ENCODE results near the gene OR10H1.
"Not testable (repeated sequence)": the region's sequence is repeated elsewhere in the genome, so short reads cannot be mapped to it uniquely, and the experiment has no call there.

The OR10H1 gene

GRCh38 chr19:15828611-15829305, 13.3 kb upstream of the OR10H1 start:
- not testable (repeated sequence) for DNase-seq (ENCODE audit: low read depth in 2 of 2)

- DNase-seq (ENCODE audit: low read depth in 2 of 2): no peak
Measured at GRCh38 chr19:15828121-15828610, 12.7 kb upstream of the OR10H1 start.

DNA sequence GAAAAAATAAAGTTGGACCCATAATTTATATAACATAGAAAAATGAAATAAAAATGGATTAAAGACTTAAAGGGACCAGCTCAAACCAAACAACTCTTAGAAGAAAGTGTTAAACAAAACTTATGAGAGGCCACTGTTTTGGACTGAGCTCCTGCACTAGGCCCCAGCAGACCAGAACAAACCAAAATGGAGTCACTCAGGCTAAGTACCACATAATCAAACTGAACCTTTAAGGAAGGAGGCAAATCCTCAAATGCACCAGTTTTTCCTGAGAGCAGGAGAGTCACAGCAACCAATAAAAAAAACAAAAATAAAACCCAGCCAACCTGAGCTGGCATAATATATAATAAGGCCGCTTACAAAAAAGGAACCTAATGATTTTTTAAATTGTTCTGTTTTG, 10.3 kb upstream of the OR10H1 start:
- DNase-seq (ENCODE audit: low read depth in 2 of 2): no peak

- no peak for DNase-seq (ENCODE audit: low read depth in 2 of 2)
Measured at GRCh38 chr19:15820646-15821045, 5.2 kb upstream of the OR10H1 start.

- DNase-seq (ENCODE audit: low read depth in 2 of 2): no peak
Measured at GRCh38 chr19:15813916-15814315, 1.5 kb downstream of the OR10H1 start.

- no peak for DNase-seq (ENCODE audit: low read depth in 2 of 2)
Measured at GRCh38 chr19:15812060-15812722, 3.3 kb downstream of the OR10H1 start.

GRCh38 chr19:15811476-15811875, 4.0 kb downstream of the OR10H1 start:
- no peak for DNase-seq (ENCODE audit: low read depth in 2 of 2)

GRCh38 chr19:15810335-15810734, 5.1 kb downstream of the OR10H1 start:
- DNase-seq (ENCODE audit: low read depth in 2 of 2): no peak

DNA sequence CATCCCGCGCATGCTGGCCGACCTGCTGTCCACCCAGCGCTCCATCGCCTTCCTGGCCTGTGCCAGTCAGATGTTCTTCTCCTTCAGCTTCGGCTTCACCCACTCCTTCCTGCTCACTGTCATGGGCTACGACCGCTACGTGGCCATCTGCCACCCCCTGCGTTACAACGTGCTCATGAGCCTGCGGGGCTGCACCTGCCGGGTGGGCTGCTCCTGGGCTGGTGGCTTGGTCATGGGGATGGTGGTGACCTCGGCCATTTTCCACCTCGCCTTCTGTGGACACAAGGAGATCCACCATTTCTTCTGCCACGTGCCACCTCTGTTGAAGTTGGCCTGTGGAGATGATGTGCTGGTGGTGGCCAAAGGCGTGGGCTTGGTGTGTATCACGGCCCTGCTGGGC, 21.2 kb downstream of the OR10H1 start:
- DNase-seq (ENCODE audit: low read depth in 2 of 2): not testable (repeated sequence)

DNA sequence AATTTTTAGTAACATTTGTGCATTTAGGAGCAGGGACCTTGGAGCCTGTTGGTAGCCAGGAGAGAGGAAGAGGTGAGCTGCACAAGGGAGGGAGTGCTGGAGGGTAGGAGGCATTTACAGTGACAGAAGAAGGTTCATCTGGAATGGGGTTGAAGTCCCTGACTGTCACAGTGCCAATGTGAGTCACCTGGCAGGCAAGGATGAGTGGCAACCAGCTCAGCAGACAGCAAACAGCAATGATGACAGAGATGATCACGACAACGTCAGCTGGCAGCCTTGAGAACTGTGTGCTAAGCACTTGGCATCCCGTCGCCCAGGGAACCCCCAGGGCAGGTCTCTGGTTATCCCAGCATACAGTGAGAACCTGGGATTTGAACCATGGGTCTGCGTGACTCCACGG, 25.4 kb downstream of the OR10H1 start:
- no peak for DNase-seq (ENCODE audit: low read depth in 2 of 2)

DNA sequence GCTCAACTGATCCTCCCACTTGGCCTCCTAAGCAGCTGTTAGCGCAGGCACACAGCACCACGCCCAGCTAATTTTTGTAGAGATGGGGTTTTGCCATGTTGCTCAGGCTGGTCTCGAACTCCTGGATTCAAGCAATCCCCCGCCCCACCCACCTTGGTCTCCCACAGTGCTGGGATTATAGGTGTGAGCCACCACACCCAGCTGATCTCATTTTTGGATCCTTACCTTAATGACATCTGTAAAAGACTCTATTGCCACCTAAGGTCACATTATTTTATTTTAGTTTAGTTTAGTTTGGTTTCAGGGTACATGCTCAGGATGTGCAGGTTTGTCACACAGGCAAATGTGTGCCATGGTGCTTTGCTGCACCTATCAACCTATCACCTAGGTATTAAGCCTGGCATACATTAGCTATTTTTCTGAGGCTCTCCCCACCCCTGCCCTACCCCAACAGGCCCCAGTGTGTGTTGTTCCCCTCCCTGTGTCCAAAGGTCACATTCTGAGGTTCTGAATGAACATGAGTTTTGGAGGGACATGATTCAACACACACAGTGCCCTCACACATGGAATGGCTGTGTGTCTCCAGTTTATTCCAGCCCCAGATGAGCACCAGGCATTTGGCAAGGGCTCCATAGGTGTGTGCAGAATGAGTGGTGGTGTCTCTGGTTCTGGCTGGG, 26.7 kb downstream of the OR10H1 start:
- no peak for DNase-seq (ENCODE audit: low read depth in 2 of 2)

- DNase-seq (ENCODE audit: low read depth in 2 of 2): no peak
Measured at GRCh38 chr19:15787611-15788155, 27.8 kb downstream of the OR10H1 start, which contains the start of gene OR10H5. Gene OR10H5, plus strand, starts transcription at chr19:15787661. Its CDS starts 6,388 bp downstream, at chr19:15794049.

DNA sequence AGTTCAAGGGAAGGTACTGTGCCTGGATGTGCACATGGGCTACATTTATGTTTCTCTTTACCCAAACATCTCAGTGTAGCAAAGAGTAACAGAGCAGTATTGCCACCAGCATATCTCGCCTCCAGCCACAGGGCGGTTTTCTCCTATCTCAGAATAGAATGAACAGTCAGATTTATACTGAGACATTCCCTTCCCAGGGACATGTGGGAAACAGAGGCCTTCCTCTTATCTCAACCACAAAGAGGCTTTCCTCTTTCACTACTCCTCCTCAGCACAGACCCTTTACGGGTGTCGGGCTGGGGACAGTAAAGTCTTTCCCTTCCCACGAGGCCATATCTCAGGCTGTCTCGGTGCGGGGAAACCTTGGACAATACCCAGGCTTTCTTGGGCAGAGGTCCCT, 32.6 kb downstream of the OR10H1 start:
- DNase-seq (ENCODE audit: low read depth in 2 of 2): not testable (repeated sequence)

DNA sequence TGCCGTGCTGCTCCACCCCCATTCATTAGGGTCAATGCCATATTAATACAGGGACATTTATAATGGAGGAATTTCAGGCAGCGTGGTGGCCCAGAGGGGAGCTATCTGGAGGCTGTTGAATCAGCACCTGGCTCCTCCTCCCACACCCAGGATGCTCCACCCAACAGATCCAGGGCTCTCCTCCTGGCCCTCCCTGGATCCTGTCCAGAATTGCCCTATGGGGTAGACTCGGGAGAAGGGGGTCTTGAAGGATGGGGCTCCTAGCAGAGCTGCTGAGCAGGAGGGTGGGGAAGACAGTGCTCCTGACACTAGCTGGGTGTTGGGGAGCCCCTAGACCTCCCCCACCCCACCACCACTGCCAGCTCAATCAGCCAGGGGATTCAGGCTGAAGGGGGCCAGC, 33.3 kb downstream of the OR10H1 start:
- DNase-seq (ENCODE audit: low read depth in 2 of 2): no peak

GRCh38 chr19:15781661-15782060, 33.8 kb downstream of the OR10H1 start:
- no peak for DNase-seq (ENCODE audit: low read depth in 2 of 2)

- no peak for DNase-seq (ENCODE audit: low read depth in 2 of 2)
Measured at GRCh38 chr19:15780610-15781418, 34.6 kb downstream of the OR10H1 start.

- DNase-seq (ENCODE audit: low read depth in 2 of 2): no peak
Measured at GRCh38 chr19:15779756-15780476, 35.5 kb downstream of the OR10H1 start.

DNA sequence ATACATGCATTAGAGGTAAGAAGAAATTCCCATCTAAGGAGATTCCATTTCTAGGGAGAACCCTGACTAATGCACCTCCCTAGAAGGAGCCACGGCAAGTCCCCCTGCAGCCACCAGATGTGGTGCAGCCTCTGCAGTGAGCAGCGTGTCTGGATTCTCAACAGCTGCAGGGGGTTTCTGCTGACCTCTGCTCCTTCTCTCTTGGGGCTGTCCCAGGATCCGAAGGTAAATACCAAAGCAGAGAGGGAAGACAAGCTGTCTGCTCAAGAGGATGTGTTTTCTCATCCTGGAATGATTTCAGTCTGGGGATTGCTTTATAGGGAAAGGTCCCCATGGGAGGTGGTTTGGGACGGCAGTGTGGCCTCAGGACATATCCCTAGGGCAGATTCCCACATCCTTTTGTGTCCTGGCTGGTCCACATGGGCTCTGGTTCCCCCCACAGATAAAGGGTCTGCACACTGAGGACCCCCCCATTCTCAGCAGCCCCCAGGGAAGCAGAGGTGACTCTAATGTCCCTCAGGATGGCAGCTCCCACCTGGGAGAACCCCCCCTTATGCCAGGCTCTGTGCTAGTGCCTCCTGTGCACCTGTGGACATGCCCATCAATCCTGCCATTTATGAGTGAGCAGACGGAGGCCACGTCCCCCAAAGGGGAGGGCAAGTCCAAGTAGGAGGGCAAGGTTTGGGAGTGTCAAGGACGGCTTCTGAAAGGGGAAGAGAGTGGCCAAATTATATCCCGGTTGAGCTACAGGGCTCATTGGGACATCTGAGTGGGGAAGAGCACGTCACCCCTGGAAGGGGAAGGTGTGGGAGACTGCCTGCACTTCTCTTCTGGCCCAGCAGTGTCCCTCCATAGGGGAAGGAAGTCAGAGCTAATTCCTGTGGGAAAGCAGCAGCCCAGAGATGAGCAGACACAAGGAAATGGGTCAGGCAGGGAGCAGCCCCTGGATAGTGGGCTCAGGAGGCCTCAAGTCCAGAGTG, 38.2 kb downstream of the OR10H1 start:
- DNase-seq (ENCODE audit: low read depth in 2 of 2): no peak

- DNase-seq (ENCODE audit: low read depth in 2 of 2): no peak
Measured at GRCh38 chr19:15776264-15776663, 39.2 kb downstream of the OR10H1 start.

GRCh38 chr19:15775249-15775648, 40.2 kb downstream of the OR10H1 start:
- DNase-seq (ENCODE audit: low read depth in 2 of 2): no peak
